H9 (cell line): Measurements from ENCODE around the gene AK8. TPM values are rescaled to one million over a fixed set of nuclear protein-coding genes. Genes with fewer than 3 reads are reported as not detected.

ENCODE experiments used
- DNase-seq: peaks from one replicate; pipeline ENCODE4 v3.0.0-alpha.2; 2017
- H2AFZ ChIP-seq: one replicate; pipeline ENCODE4 v1.6.1; 2013; ENCODE audit warnings: mild to moderate bottlenecking, low read length, control low read depth, moderate library complexity
- H2AK5ac ChIP-seq: 2 replicates; pipeline ENCODE4 v1.6.1; 2013; ENCODE audit warnings: low read length, control low read depth, mixed read lengths; ENCODE audit not compliant: insufficient read length
- H2BK120ac ChIP-seq: one replicate; pipeline ENCODE4 v1.6.1; 2013; ENCODE audit warnings: low read depth, mild to moderate bottlenecking, low read length, control low read depth, inconsistent platforms; ENCODE audit not compliant: poor library complexity, severe bottlenecking
- H2BK12ac ChIP-seq: 2 replicates; pipeline ENCODE4 v1.6.1; 2013; ENCODE audit warnings: low read length, control low read depth, mixed read lengths, low read depth; ENCODE audit not compliant: insufficient read length
- H2BK15ac ChIP-seq: 2 replicates; pipeline ENCODE4 v1.6.1; 2013; ENCODE audit warnings: low read depth, low read length, control low read depth
- H2BK20ac ChIP-seq: one replicate; pipeline ENCODE4 v1.6.1; 2013; ENCODE audit warnings: low read depth, mild to moderate bottlenecking, low read length, control low read depth, inconsistent platforms; ENCODE audit not compliant: poor library complexity, severe bottlenecking
- H2BK5ac ChIP-seq: 2 replicates; pipeline ENCODE4 v1.6.1; 2013; ENCODE audit warnings: low read length, control low read depth, mixed read lengths; ENCODE audit not compliant: insufficient read length
- H3K14ac ChIP-seq: 2 replicates; pipeline ENCODE4 v1.6.1; 2013; ENCODE audit warnings: low read length, control low read depth; ENCODE audit not compliant: insufficient read depth
- H3K18ac ChIP-seq: 2 replicates; pipeline ENCODE4 v1.6.1; 2013; ENCODE audit warnings: low read depth, mild to moderate bottlenecking, mixed read lengths, low read length, control low read depth; ENCODE audit not compliant: insufficient read length
- H3K23ac ChIP-seq: 2 replicates; pipeline ENCODE4 v1.6.1; 2013; ENCODE audit warnings: low read length, control low read depth, mixed read lengths, low read depth; ENCODE audit not compliant: insufficient read length
- H3K23me2 ChIP-seq: 2 replicates; pipeline ENCODE4 v1.6.1; 2013; ENCODE audit warnings: low read depth, mild to moderate bottlenecking, mixed read lengths, low read length, control low read depth; ENCODE audit not compliant: insufficient read length, poor library complexity, severe bottlenecking
- H3K27ac ChIP-seq: 2 replicates; pipeline ENCODE4 v1.5.1; 2013; ENCODE audit warnings: low read length, control low read depth, mixed read lengths, low read depth; ENCODE audit not compliant: insufficient read length
- H3K27me3 ChIP-seq: 2 replicates; pipeline ENCODE4 v1.6.1; 2013; ENCODE audit warnings: low read length, control low read depth, inconsistent platforms; ENCODE audit not compliant: insufficient read depth
- H3K4ac ChIP-seq: 2 replicates; pipeline ENCODE4 v1.6.1; 2013; ENCODE audit warnings: low read depth, mild to moderate bottlenecking, control low read depth, inconsistent platforms, low read length, moderate library complexity
- H3K4me1 ChIP-seq: 2 replicates; pipeline ENCODE4 v1.6.1; 2013; ENCODE audit warnings: low read length, control low read depth, inconsistent platforms; ENCODE audit not compliant: insufficient read depth
- H3K4me2 ChIP-seq: 2 replicates; pipeline ENCODE4 v1.6.1; 2013; ENCODE audit warnings: low read length, control low read depth, mixed read lengths; ENCODE audit not compliant: insufficient read length, insufficient read depth
- H3K56ac ChIP-seq: 2 replicates; pipeline ENCODE4 v1.6.1; 2013; ENCODE audit warnings: low read depth, mild to moderate bottlenecking, mixed read lengths, low read length, control low read depth; ENCODE audit not compliant: insufficient read length
- H3K79me1 ChIP-seq: 2 replicates; pipeline ENCODE4 v1.6.1; 2013; ENCODE audit warnings: low read depth, mild to moderate bottlenecking, moderate library complexity, low read length, control low read depth, inconsistent platforms; ENCODE audit not compliant: insufficient read depth, poor library complexity, severe bottlenecking
- H3K79me2 ChIP-seq: 2 replicates; pipeline ENCODE4 v1.6.1; 2013; ENCODE audit warnings: low read length, control low read depth, inconsistent platforms; ENCODE audit not compliant: insufficient read depth
- H3K9ac ChIP-seq: 2 replicates; pipeline ENCODE4 v1.6.1; 2013; ENCODE audit warnings: low read length, control low read depth, mixed read lengths; ENCODE audit not compliant: insufficient read length; ENCODE audit errors: extremely low read depth
- H3K9me3 ChIP-seq: one replicate; pipeline ENCODE4 v1.6.1; 2013; ENCODE audit warnings: low read depth, low read length, inconsistent platforms; ENCODE audit not compliant: control insufficient read depth
- H3T11ph ChIP-seq: one replicate; pipeline ENCODE4 v1.6.1; 2013; ENCODE audit warnings: mild to moderate bottlenecking, low read length, control low read depth, inconsistent platforms
- H4K20me1 ChIP-seq: one replicate; pipeline ENCODE4 v1.6.1; 2013; ENCODE audit not compliant: control insufficient read depth, insufficient read length, insufficient read depth
- H4K5ac ChIP-seq: 2 replicates; pipeline ENCODE4 v1.6.1; 2013; ENCODE audit warnings: low read depth, mild to moderate bottlenecking, mixed read lengths, low read length, control low read depth; ENCODE audit not compliant: insufficient read length
- H4K8ac ChIP-seq: replicated peaks from 2 replicates; pipeline ENCODE4 v1.6.1; 2013; ENCODE audit warnings: low read length, control low read depth, mixed read lengths, low read depth; ENCODE audit not compliant: insufficient read length
- H4K91ac ChIP-seq: 2 replicates; pipeline ENCODE4 v1.6.1; 2013; ENCODE audit warnings: low read depth, mild to moderate bottlenecking, moderate library complexity, mixed read lengths, low read length, control low read depth; ENCODE audit not compliant: insufficient read length
- H3K27ac Mint-ChIP-seq, 3 experiments: 2 replicates in 2 of 3; 3 replicates in 1 of 3; pipeline ENCODE4 v1.8.0; 2020 to 2021; ENCODE audit warnings: mixed read lengths in 3 of 3, mild to moderate bottlenecking in 1 of 3, moderate library complexity in 1 of 3
- H3K27me3 Mint-ChIP-seq: 2 replicates; pipeline ENCODE4 v1.8.0; 2021; ENCODE audit warnings: low read depth, mild to moderate bottlenecking, moderate library complexity, mixed read lengths
- H3K36me3 Mint-ChIP-seq, 3 experiments: 2 replicates in 2 of 3; 3 replicates in 1 of 3; pipeline ENCODE4 v1.8.0; 2020 to 2021; ENCODE audit warnings: low read depth in 3 of 3, mixed read lengths in 3 of 3; ENCODE audit not compliant: insufficient read depth in 1 of 3
- H3K4me1 Mint-ChIP-seq, 2 experiments: 2 replicates each; pipeline ENCODE4 v1.8.0; 2020; ENCODE audit warnings: mixed read lengths in 2 of 2
- H3K4me3 Mint-ChIP-seq, 2 experiments: 2 replicates in 1 of 2; 3 replicates in 1 of 2; pipeline ENCODE4 v1.8.0; 2020 to 2021; ENCODE audit warnings: mild to moderate bottlenecking in 2 of 2, mixed read lengths in 2 of 2, moderate library complexity in 1 of 2
- H3K9me3 Mint-ChIP-seq, 2 experiments: 2 replicates in 1 of 2; 3 replicates in 1 of 2; pipeline ENCODE4 v1.8.0; 2020; ENCODE audit warnings: mild to moderate bottlenecking in 2 of 2, mixed read lengths in 2 of 2, moderate library complexity in 1 of 2
- CTCF ChIP-seq: fragments of 200-600 bp; sonication (generic); conservative IDR thresholded peaks from 3 replicates; pipeline ENCODE4 v1.8.0; 2021; ENCODE audit warnings: antibody characterized with exemption, mild to moderate bottlenecking
- WGBS: extraction: QIAGEN DNeasy Blood & Tissue Kit; methylation state at CpG from one replicate; pipeline ENCODE4 v1.1.7; 2013; ENCODE audit warnings: missing lambda C conversion rate, low lambda C conversion rate, mixed read lengths; ENCODE audit not compliant: insufficient read length; ENCODE audit errors: extremely low coverage; 5-methylcytosine and 5-hydroxymethylcytosine counted together
- total RNA-seq: library from RNA; stranded (reverse); gene quantifications from 2 replicates; pipeline ENCODE4 v1.2.1, GENCODE V29; 2021

The AK8 gene
- total RNA-seq, 1 experiment from 2014 or later = 0.44 TPM

- Histone ChIP-seq H3T11ph (no peak overlapping the region), H3K23me2 (no peaks in the 10 kb centered on the region), H3K79me2 (no peaks in the 10 kb centered on the region), H2BK15ac (no peak overlapping the region), H2BK12ac (no peak overlapping the region), H3K23ac (no peak overlapping the region), H4K20me1 (no peaks in the 10 kb centered on the region), H4K91ac (no peak overlapping the region), H4K8ac (no peak overlapping the region), H2BK20ac (no peak overlapping the region), H3K9me3 (no peaks in the 10 kb centered on the region), H3K27ac (no peak overlapping the region), H3K4me2 (no peak overlapping the region), H3K18ac (no peak overlapping the region), H3K4me1 (no peaks in the 10 kb centered on the region), H3K27me3 (no peaks in the 10 kb centered on the region), H3K4ac (no peak overlapping the region), H2AFZ (no peak overlapping the region), H3K79me1 (no peaks in the 10 kb centered on the region), H2BK5ac (no peak overlapping the region), H4K5ac (no peak overlapping the region), H2BK120ac (no peak overlapping the region), H2AK5ac (no peak overlapping the region), H3K9ac (no peak overlapping the region), H3K14ac (no peak overlapping the region), H3K56ac (no peak overlapping the region)
- WGBS = no CpG with 5 or more reads among the region's 18 CpGs
- peaks cover 5% of the 10 kb centered on the region for H3K27me3 Mint-ChIP-seq
- peaks cover 0 to 5% of the 10 kb centered on the region in 2 experiments; a peak in 2 of 4 replicates for H3K4me1 Mint-ChIP-seq
- H3K9me3 Mint-ChIP-seq = no peaks in the 10 kb centered on the region
- H3K27ac Mint-ChIP-seq = no peak overlapping the region
- no peak for TF ChIP-seq CTCF
- H3K4me3 Mint-ChIP-seq = no peak overlapping the region
- no peak for DNase-seq
- no peaks in the 10 kb centered on the region for H3K36me3 Mint-ChIP-seq
Observed at GRCh38 chr9:132887181-132888120, 9.4 kb upstream of the AK8 start.
